IPS-18a (cell line): Measurements from ENCODE around the gene YARS1.

ENCODE experiments used
- H3K27ac ChIP-seq: one replicate; pipeline ENCODE4 v1.5.1; 2013; ENCODE audit warnings: low read length
- H3K27me3 ChIP-seq: one replicate; pipeline ENCODE4 v1.6.1; 2013; ENCODE audit warnings: mild to moderate bottlenecking, low read length; ENCODE audit not compliant: control insufficient read depth, insufficient read depth
- H3K36me3 ChIP-seq: one replicate; pipeline ENCODE4 v1.6.1; 2013; ENCODE audit warnings: low read depth, low read length; ENCODE audit not compliant: control insufficient read depth
- H3K4me1 ChIP-seq: one replicate; pipeline ENCODE4 v1.6.1; 2013; ENCODE audit warnings: low read depth, low read length; ENCODE audit not compliant: control insufficient read depth
- H3K4me3 ChIP-seq: one replicate; pipeline ENCODE4 v1.5.1; 2013; ENCODE audit warnings: low read length
- H3K9ac ChIP-seq: one replicate; pipeline ENCODE4 v1.6.1; 2013; ENCODE audit warnings: mild to moderate bottlenecking, low read length, moderate library complexity
- H3K9me3 ChIP-seq: one replicate; pipeline ENCODE4 v1.6.1; 2013; ENCODE audit warnings: low read depth, low read length; ENCODE audit not compliant: control insufficient read depth

YARS1 gene

GRCh38 chr1:32855861-32856617 lies 38.9 kb upstream of the YARS1 start:
- peaks cover 45% of the 10 kb centered on the region for H3K36me3 ChIP-seq
- H3K4me3 ChIP-seq: no peak overlapping the region
- H3K4me1 ChIP-seq: no peaks in the 10 kb centered on the region
- no peak overlapping the region for H3K9ac ChIP-seq
- H3K27ac ChIP-seq: no peak overlapping the region
- no peaks in the 10 kb centered on the region for H3K27me3 ChIP-seq
- H3K9me3 ChIP-seq: no peaks in the 10 kb centered on the region

- Histone ChIP-seq H3K9ac (no peak overlapping the region), H3K4me1 (no peaks in the 10 kb centered on the region), H3K27me3 (no peaks in the 10 kb centered on the region), H3K36me3 (peaks cover 12% of the 10 kb centered on the region), H3K27ac (no peak overlapping the region), H3K4me3 (no peak overlapping the region), H3K9me3 (no peaks in the 10 kb centered on the region)
Observed at GRCh38 chr1:32848354-32849063, 31.4 kb upstream of the YARS1 start.

GRCh38 chr1:32831878-32832277 lies 14.7 kb upstream of the YARS1 start:
- H3K27me3 ChIP-seq: no peaks in the 10 kb centered on the region
- H3K9ac ChIP-seq: no peak overlapping the region
- peaks cover 65% of the 10 kb centered on the region for H3K36me3 ChIP-seq
- H3K4me1 ChIP-seq: no peaks in the 10 kb centered on the region
- no peak overlapping the region for H3K27ac ChIP-seq
- no peaks in the 10 kb centered on the region for H3K9me3 ChIP-seq
- no peak overlapping the region for H3K4me3 ChIP-seq

- Histone ChIP-seq H3K27me3 (no peaks in the 10 kb centered on the region), H3K9me3 (no peaks in the 10 kb centered on the region), H3K36me3 (peaks cover 81% of the 10 kb centered on the region), H3K4me3 (no peak overlapping the region), H3K27ac (no peak overlapping the region), H3K4me1 (no peaks in the 10 kb centered on the region), H3K9ac (no peak overlapping the region)
Observed at GRCh38 chr1:32830092-32830852, 13.1 kb upstream of the YARS1 start.

GRCh38 chr1:32828341-32828740 lies 11.2 kb upstream of the YARS1 start:
- H3K27ac ChIP-seq: no peak overlapping the region
- peaks cover 76% of the 10 kb centered on the region for H3K36me3 ChIP-seq
- no peaks in the 10 kb centered on the region for H3K4me1 ChIP-seq
- no peaks in the 10 kb centered on the region for H3K9me3 ChIP-seq
- H3K4me3 ChIP-seq: no peak overlapping the region
- H3K9ac ChIP-seq: no peak overlapping the region
- H3K27me3 ChIP-seq: no peaks in the 10 kb centered on the region

DNA sequence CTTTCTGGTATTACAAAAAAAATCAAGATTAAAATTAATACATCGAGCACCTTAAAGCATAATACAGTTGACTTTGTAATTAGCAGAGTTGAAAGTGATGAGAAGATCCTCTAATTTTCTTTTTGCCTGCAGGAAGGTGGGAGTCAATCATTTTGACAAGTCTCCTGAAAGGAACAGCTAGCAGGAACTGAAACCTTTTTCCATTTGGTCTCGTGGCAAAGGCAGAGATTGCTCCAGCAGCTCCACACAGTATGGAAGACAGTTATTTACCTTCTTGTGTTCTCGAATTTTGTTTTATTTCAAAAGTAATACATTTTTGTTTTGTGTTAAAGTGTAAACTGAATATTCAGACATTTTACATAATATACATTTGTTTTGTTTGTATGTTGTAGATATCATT lies 8.0 kb upstream of the YARS1 start:
- Histone ChIP-seq H3K4me3 (no peak overlapping the region), H3K27ac (no peak overlapping the region), H3K9ac (no peak overlapping the region), H3K4me1 (no peaks in the 10 kb centered on the region), H3K36me3 (peaks cover 46% of the 10 kb centered on the region), H3K27me3 (no peaks in the 10 kb centered on the region), H3K9me3 (no peaks in the 10 kb centered on the region)

DNA sequence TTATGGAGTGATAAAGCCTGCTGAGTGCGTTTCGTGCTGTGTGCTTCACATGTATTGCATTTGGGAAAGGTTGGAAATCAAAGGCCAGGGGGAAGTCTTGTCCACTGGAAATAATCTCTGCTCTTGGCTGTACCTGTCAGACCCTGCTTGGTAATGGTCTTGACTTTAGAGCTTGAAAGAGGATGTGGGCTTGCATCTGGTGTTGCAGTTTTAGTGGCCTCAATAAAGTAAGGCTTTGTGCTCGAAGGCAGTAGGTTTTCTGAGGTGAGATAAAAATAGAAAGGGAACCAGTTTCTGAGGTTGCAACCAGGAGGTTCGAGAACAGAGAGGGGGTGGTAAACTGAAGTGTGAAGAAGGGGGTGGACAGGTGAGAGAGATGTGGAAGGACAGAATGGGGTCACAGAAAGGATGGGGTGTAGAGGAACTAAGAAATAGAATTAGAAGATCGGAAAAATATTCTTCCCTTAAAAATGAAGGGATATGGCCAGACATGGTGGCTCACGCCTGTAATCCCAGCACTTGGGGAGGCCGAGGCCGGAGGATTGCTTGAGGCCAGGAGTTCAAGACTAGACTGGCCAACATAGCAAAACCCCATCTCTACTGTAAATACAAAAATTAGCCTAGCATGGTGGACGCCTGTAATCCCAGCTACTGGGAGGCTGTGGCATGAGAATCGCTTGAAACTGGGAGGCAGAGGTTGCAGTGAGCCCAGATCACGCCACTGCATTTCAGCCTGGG lies 1.8 kb upstream of the YARS1 start:
- Histone ChIP-seq H3K9me3 (no peaks in the 10 kb centered on the region), H3K4me3 (peak overlapping the region; percentile 99), H3K36me3 (no peaks in the 10 kb centered on the region), H3K27ac (peak overlapping the region; percentile 97), H3K9ac (peak overlapping the region; percentile 98), H3K4me1 (peaks cover 14% of the 10 kb centered on the region), H3K27me3 (no peaks in the 10 kb centered on the region)

- no peaks in the 10 kb centered on the region for H3K27me3 ChIP-seq
- H3K9ac ChIP-seq: peak overlapping the region; percentile 98
- H3K9me3 ChIP-seq: no peaks in the 10 kb centered on the region
- H3K4me3 ChIP-seq: peak overlapping the region; percentile 99
- H3K4me1 ChIP-seq: peaks cover 14% of the 10 kb centered on the region
- no peaks in the 10 kb centered on the region for H3K36me3 ChIP-seq
- H3K27ac ChIP-seq: peak overlapping the region; percentile 97
Observed at GRCh38 chr1:32817815-32818786, 943 bp upstream of the YARS1 start.

DNA sequence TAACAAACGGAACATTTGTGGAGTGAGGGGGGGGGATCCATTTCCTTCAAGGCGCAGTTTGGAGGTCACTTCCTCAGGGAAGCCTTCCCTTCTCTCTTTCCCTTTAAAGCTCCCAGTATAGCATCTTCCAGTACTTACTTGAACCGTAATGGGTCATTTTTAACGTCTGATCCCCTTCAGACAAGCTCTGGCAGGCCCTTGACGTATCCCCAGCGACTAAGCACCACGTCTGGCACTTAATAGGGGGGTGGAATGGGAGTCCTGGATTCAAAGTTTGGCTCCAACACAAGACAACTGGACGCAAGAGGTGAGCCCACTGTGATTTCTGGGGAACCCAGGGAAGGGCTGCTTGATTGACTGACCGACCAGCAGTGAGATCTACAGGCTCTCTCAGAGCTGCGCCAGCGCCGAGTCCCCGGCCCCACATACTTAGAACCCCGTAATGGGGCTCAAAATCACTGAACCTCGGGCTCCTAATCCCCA lies 441 bp downstream of the YARS1 start:
- Histone ChIP-seq H3K9me3 (no peaks in the 10 kb centered on the region), H3K4me1 (peaks cover 21% of the 10 kb centered on the region), H3K36me3 (no peaks in the 10 kb centered on the region), H3K9ac (peak overlapping the region; percentile 100), H3K4me3 (peak overlapping the region; percentile 99), H3K27me3 (no peaks in the 10 kb centered on the region), H3K27ac (peak overlapping the region; percentile 96)

GRCh38 chr1:32813941-32814739 lies 3.0 kb downstream of the YARS1 start:
- Histone ChIP-seq H3K27me3 (no peaks in the 10 kb centered on the region), H3K36me3 (peaks cover 19% of the 10 kb centered on the region), H3K9ac (no peak overlapping the region), H3K4me3 (no peak overlapping the region), H3K4me1 (peaks cover 21% of the 10 kb centered on the region), H3K27ac (no peak overlapping the region), H3K9me3 (no peaks in the 10 kb centered on the region)
